ENCODE results near the gene PSME2. TPM values are rescaled to one million over a fixed set of nuclear protein-coding genes. Genes with fewer than 3 reads are reported as not detected.
A peak's percentile ranks its signal among the peaks of the same experiment; 100 is the strongest.

Gene PSME2
- total and polyA plus RNA-seq, 2 of the 13 experiments (the other 11 are each of a cell fraction or from before 2014, with no cell fraction given) = 332 to 716 TPM

DNA sequence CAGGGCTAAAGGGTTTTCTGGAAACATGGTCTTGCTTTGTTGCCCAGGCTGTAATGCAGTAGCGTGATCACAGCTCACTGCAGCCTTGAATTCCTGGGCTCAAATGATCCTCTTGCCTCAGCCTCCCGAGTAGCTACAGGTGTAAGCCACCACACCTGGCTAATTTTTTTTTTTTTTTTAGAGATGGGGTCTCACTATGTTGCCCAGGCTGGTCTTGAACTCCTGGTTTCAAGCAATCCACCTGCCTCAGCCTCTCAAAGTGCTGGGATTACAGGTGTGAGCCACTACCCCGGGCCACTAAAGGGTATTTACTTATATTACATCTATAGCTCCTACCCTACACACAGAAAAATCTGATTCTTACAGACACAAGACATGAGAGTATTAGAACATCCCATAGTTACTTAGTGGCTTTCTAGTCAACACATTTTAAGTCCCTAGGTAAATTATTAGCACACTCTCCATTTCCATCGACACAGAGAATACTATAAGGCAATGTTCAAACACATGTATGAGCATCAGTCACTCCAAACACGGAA lies 38.0 kb downstream of the PSME2 start:
- 35% methylated on average over 5 of the region's 5 CpGs for WGBS (ENCODE audit: low lambda C conversion rate)
- no peaks in the 10 kb centered on the region for H3K27me3 ChIP-seq (ENCODE audit: control insufficient read depth in 1 of 2, insufficient read depth in 2 of 2, low read length in 2 of 2)
- no peak for ATAC-seq
- in situ Hi-C loops (cut with HindIII; ENCODE audit: extremely low pct_ligation_motif_present, low pct_unique_long_range_greater_than_20kb) (loop anchor here (25.0 kb wide), 1 partner anchor 1521 kb away; the partner anchor contains the start of genes ABHD4 and DAD1), intact Hi-C loops (cut with micrococcal nuclease; ENCODE audit: unreplicated experiment) (loop anchor here (1.0 kb wide), 4 partner anchors 13 to 53 kb away; partner anchors contain the start of gene IRF9)
- ChIA-PET CTCF (ENCODE audit: low intra/inter-chr PET ratio, low total read pairs) (interaction anchor here (1.5 to 5.4 kb wide), 6 partner anchors 14 to 95 kb away, joined by 3 to 86 read pairs (median 20); partner anchors contain the start of genes IRF9 and PCK2), POLR2A (interaction anchor here (0.8 to 11.8 kb wide), 19 partner anchors 13 to 1131 kb away, joined by 3 to 594 read pairs (median 6); partner anchors contain the start of genes CARMIL3, CHMP4A, CIDEB and EMC9)
- DNase-seq (ENCODE audit: low spot score) = no peak
- H4K20me1 ChIP-seq (ENCODE audit: insufficient read depth, low read length) = no peaks in the 10 kb centered on the region
- no peak overlapping the region for H2AFZ ChIP-seq (ENCODE audit: low read length)
- H3K4me1 ChIP-seq (ENCODE audit: insufficient read depth, low read length) = peaks cover 60% of the 10 kb centered on the region
- H3K4me3 ChIP-seq (replicated peaks in 1 of 3; ENCODE audit: insufficient read depth in 1 of 3, low read depth in 2 of 3, low read length in 3 of 3) = no peak overlapping the region
- peaks cover 2% of the 10 kb centered on the region for H3K79me2 ChIP-seq (ENCODE audit: insufficient read depth, low read length)
- H3K9ac ChIP-seq (ENCODE audit: insufficient read depth, low read depth, low read length) = no peak overlapping the region; the same call in 1 of the 2 replicates
- peak overlapping the region; percentile 34; the same call in 1 of the 2 replicates for H3K4me2 ChIP-seq (ENCODE audit: low read depth, low read length)
- no TSS peak for BruUV-seq (replicated peaks)
- H3K9me3 ChIP-seq (ENCODE audit: low read length) = no peaks in the 10 kb centered on the region; the same call in 1 of the 2 replicates
- H3K36me3 ChIP-seq (replicated peaks in 1 of 2; ENCODE audit: control insufficient read depth in 1 of 2, insufficient read depth in 2 of 2, low read length in 2 of 2) = peaks cover 7 to 8% of the 10 kb centered on the region in 2 experiments
- H3K27ac ChIP-seq (ENCODE audit: extremely low read length, insufficient read depth, low read length) = no peak overlapping the region
- FAIRE-seq = no peak
- TF ChIP-seq IRX3 (CRISPR knock-in tag; IDR thresholded peaks at IDR 0.05; ENCODE audit: borderline replicate concordance, low read depth) (0 out of 2 replicates have a peak, but pooled peaks have one; percentile 45), ZNF121 (CRISPR knock-in tag; IDR thresholded peaks at IDR 0.05) (peak; percentile 92), ZNF343 (CRISPR knock-in tag; IDR thresholded peaks at IDR 0.05) (0 out of 2 replicates have a peak, but pooled peaks have one; percentile 10), HHEX (CRISPR knock-in tag; IDR thresholded peaks at IDR 0.05) (peak; percentile 5; the same call in 1 of the 2 replicates), ELF4 (CRISPR knock-in tag; IDR thresholded peaks at IDR 0.05; ENCODE audit: borderline replicate concordance) (no peak), CC2D1A (CRISPR knock-in tag; IDR thresholded peaks at IDR 0.05) (peak; percentile 17; the same call in 1 of the 2 replicates), ZNF792 (CRISPR knock-in tag; IDR thresholded peaks at IDR 0.05) (no peak), ZBTB8A (CRISPR knock-in tag; IDR thresholded peaks at IDR 0.05; ENCODE audit: borderline replicate concordance, low read depth) (no peak), ZNF350 (CRISPR knock-in tag; IDR thresholded peaks at IDR 0.05; ENCODE audit: borderline replicate concordance, low read depth) (peak; percentile 35; the same call in 1 of the 2 replicates), ZSCAN20 (CRISPR knock-in tag; IDR thresholded peaks at IDR 0.05; ENCODE audit: borderline replicate concordance) (no peak), EP300 (IDR thresholded peaks at IDR 0.05; ENCODE audit: low read depth in 2 of 2, low read length in 2 of 2) (no peak), EP300 (CRISPR knock-in tag; IDR thresholded peaks at IDR 0.05; ENCODE audit: borderline replicate concordance) (no peak), ZC3H4 (CRISPR knock-in tag; IDR thresholded peaks at IDR 0.05; ENCODE audit: borderline replicate concordance) (peak; percentile 56; the same call in 1 of the 2 replicates), FOXK2 (IDR thresholded peaks at IDR 0.05) (no peak)
- TF ChIP-seq, protein P1, sequence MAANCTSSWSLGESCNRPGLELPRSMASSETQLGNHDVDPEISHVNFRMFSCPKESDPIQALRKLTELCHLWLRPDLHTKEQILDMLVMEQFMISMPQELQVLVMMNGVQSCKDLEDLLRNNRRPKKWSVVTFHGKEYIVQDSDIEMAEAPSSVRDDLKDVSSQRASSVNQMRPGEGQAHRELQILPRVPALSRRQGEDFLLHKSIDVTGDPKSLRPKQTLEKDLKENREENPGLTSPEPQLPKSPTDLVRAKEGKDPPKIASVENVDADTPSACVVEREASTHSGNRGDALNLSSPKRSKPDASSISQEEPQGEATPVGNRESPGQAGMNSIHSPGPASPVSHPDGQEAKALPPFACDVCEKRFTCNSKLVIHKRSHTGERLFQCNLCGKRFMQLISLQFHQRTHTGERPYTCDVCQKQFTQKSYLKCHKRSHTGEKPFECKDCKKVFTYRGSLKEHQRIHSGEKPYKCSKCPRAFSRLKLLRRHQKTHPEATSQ (CRISPR knock-in tag; IDR thresholded peaks at IDR 0.05; ENCODE audit: borderline replicate concordance) = peak; percentile 55; the same call in 1 of the 2 replicates
- TF ChIP-seq, protein P2, sequence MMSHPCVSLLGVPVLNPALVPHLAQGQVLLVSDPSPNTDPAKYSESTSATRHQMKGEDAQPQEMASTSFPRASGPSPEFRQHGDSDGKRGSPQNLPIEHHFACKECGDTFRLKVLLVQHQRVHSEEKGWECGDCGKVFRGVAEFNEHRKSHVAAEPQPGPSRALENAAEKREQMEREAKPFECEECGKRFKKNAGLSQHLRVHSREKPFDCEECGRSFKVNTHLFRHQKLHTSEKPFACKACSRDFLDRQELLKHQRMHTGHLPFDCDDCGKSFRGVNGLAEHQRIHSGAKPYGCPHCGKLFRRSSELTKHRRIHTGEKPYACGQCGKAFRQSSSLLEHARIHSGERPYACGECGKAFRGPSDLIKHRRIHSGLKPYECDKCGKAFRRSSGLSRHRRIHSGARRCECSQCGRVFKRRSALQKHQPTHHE (CRISPR knock-in tag; IDR thresholded peaks at IDR 0.05; ENCODE audit: borderline replicate concordance) = peak; percentile 40; the same call in 1 of the 2 replicates
- TF ChIP-seq, protein P3, sequence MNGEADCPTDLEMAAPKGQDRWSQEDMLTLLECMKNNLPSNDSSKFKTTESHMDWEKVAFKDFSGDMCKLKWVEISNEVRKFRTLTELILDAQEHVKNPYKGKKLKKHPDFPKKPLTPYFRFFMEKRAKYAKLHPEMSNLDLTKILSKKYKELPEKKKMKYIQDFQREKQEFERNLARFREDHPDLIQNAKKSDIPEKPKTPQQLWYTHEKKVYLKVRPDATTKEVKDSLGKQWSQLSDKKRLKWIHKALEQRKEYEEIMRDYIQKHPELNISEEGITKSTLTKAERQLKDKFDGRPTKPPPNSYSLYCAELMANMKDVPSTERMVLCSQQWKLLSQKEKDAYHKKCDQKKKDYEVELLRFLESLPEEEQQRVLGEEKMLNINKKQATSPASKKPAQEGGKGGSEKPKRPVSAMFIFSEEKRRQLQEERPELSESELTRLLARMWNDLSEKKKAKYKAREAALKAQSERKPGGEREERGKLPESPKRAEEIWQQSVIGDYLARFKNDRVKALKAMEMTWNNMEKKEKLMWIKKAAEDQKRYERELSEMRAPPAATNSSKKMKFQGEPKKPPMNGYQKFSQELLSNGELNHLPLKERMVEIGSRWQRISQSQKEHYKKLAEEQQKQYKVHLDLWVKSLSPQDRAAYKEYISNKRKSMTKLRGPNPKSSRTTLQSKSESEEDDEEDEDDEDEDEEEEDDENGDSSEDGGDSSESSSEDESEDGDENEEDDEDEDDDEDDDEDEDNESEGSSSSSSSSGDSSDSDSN (CRISPR knock-in tag; IDR thresholded peaks at IDR 0.05) = peak; percentile 10; the same call in 1 of the 2 replicates
